K562 (cell line): Measurements from ENCODE around the gene PYGO2. TPM values are rescaled to one million over a fixed set of nuclear protein-coding genes. Genes with fewer than 3 reads are reported as not detected.
A peak's percentile ranks its signal among the peaks of the same experiment; 100 is the strongest.

Experiments
- ATF7 ChIP-seq: fragments of 450-650 bp; IDR thresholded peaks from 2 replicates; pipeline ENCODE4 v1.7.1; 2014; ENCODE audit warnings: mild to moderate bottlenecking, moderate library complexity
- BCL6 ChIP-seq: fragments of 250-450 bp; sonication (Bioruptor Pico); IDR thresholded peaks from 2 replicates; pipeline ENCODE4 v1.4.0; 2020
- BHLHE40 ChIP-seq: IDR thresholded peaks from 2 replicates; pipeline ENCODE4 v1.6.1; 2011; ENCODE audit warnings: low read length, improper control_type of control experiment
- CBFB ChIP-seq: sonication (generic); formaldehyde crosslinking; IDR thresholded peaks from 2 replicates; pipeline ENCODE4 v1.4.0; 2020; ENCODE audit warnings: mild to moderate bottlenecking, missing genetic modification reagents
- CREM ChIP-seq: IDR thresholded peaks from 2 replicates; pipeline ENCODE4 v1.6.1; 2014; ENCODE audit warnings: antibody characterized with exemption, low read depth
- CXXC5 ChIP-seq: fragments of 250-450 bp; sonication (Bioruptor Pico); IDR thresholded peaks from 2 replicates; pipeline ENCODE4 v1.8.0; 2022; ENCODE audit warnings: inconsistent platforms, mild to moderate bottlenecking, moderate library complexity
- FOXJ2 ChIP-seq: fragments of 200-800 bp; sonication (Bioruptor generic); IDR thresholded peaks from 2 replicates; pipeline ENCODE4 v1.6.1; 2016; ENCODE audit warnings: missing genetic modification characterization, missing compliant biosample characterization
- HCFC1 ChIP-seq: IDR thresholded peaks from 2 replicates; pipeline ENCODE4 v1.6.1; 2012; ENCODE audit warnings: low read depth, low read length, improper control_type of control experiment
- HEY1 ChIP-seq: fragments of 250-450 bp; sonication (Bioruptor Pico); IDR thresholded peaks from 2 replicates; pipeline ENCODE4 v1.5.0; 2020; ENCODE audit warnings: mild to moderate bottlenecking, moderate library complexity, borderline replicate concordance
- HMBOX1 ChIP-seq: sonication (generic); IDR thresholded peaks from 2 replicates; pipeline ENCODE4 v1.6.1; 2016
- KDM4B ChIP-seq, 2 experiments: fragments of 450-650 bp in 1 of 2; sonication (generic) in 1 of 2; IDR thresholded peaks; 2 replicates each; pipeline ENCODE4 v1.6.1; 2016 to 2017; ENCODE audit warnings: borderline replicate concordance in 2 of 2, antibody characterized with exemption in 1 of 2, low read depth in 1 of 2, mild to moderate bottlenecking in 1 of 2
- MAFG ChIP-seq: fragments of 450-650 bp; conservative IDR thresholded peaks from 2 replicates; pipeline ENCODE4 v1.6.1; 2016; ENCODE audit warnings: missing genetic modification characterization, missing compliant biosample characterization
- MAFK ChIP-seq: IDR thresholded peaks from 2 replicates; pipeline ENCODE4 v1.6.1; 2011; ENCODE audit warnings: low read length, improper control_type of control experiment
- NR2F6 ChIP-seq: fragments of 450-650 bp; formaldehyde crosslinking; IDR thresholded peaks from 2 replicates; pipeline ENCODE4 v1.4.0; 2020; ENCODE audit warnings: mild to moderate bottlenecking
- PRPF4 ChIP-seq: fragments of 200-400 bp; formaldehyde crosslinking; IDR thresholded peaks from one replicate; pipeline ENCODE4 v1.6.1; 2017; ENCODE audit warnings: low read length, low read depth, mild to moderate bottlenecking; ENCODE audit not compliant: insufficient read depth, poor library complexity, severe bottlenecking
- TGIF2 ChIP-seq: sonication (generic); formaldehyde crosslinking; IDR thresholded peaks from 2 replicates; pipeline ENCODE4 v1.8.1; 2022; ENCODE audit warnings: mild to moderate bottlenecking, missing genetic modification reagents, moderate library complexity
- THRAP3 ChIP-seq: fragments of 450-650 bp; IDR thresholded peaks from 2 replicates; pipeline ENCODE4 v1.6.1; 2016; ENCODE audit warnings: mild to moderate bottlenecking, inconsistent platforms, borderline replicate concordance
- ZBED1 ChIP-seq: IDR thresholded peaks from 2 replicates; pipeline ENCODE4 v1.6.1; 2014
- ZNF23 ChIP-seq: fragments of 250-450 bp; sonication (Bioruptor Pico); IDR thresholded peaks from 2 replicates; pipeline ENCODE4 v1.4.0; 2020; ENCODE audit warnings: mild to moderate bottlenecking
- ZNF282 ChIP-seq: sonication (generic); formaldehyde crosslinking; IDR thresholded peaks from 2 replicates; pipeline ENCODE4 v1.8.1; 2023; ENCODE audit warnings: missing genetic modification reagents
- ZNF324 ChIP-seq: fragments of 250-450 bp; sonication (Bioruptor Pico); IDR thresholded peaks from 2 replicates; pipeline ENCODE4 v1.4.0; 2020; ENCODE audit warnings: mild to moderate bottlenecking
- ZNF589 ChIP-seq: fragments of 200-800 bp; sonication (Bioruptor generic); IDR thresholded peaks from 2 replicates; pipeline ENCODE4 v1.6.1; 2016; ENCODE audit warnings: low read depth, missing genetic modification characterization, missing compliant biosample characterization
- polyA plus RNA-seq, 8 experiments: library from polyadenylated mRNA; depleted of rRNA in 4 of 8; stranded (reverse) in 5 of 8; unstranded in 3 of 8; fragments of >200 nt; fragmentation: Nextera tagmentation in 2 of 8; fragmentation: Illumina TruSeq in 1 of 8; extraction: Ambion mirVana in 2 of 8; extraction: Trizol in 1 of 8; gene quantifications; 2 replicates each; pipeline versions ENCODE4 v1.2.1 to v1.2.3, GENCODE V29; 2011 to 2014; ENCODE audit warnings: inconsistent platforms in 1 of 8, missing spikeins in 1 of 8
- total RNA-seq, 7 experiments: library from RNA; depleted of rRNA in 6 of 7; stranded (reverse); fragments of >200 nt in 6 of 7; fragmentation: Illumina TruSeq in 2 of 7; extraction: Trizol in 2 of 7; gene quantifications; 2 replicates each; pipeline versions ENCODE4 v1.2.1 to v1.2.3, GENCODE V29; 2011 to 2021; ENCODE audit warnings: low replicate concordance in 1 of 7
- TF ChIP-seq, protein P1 (sequence below): fragments of 250-450 bp; sonication (Bioruptor Pico); IDR thresholded peaks from 2 replicates; pipeline ENCODE4 v1.4.0; 2020; ENCODE audit warnings: borderline replicate concordance
- TF ChIP-seq, protein P2 (sequence below): sonication (generic); formaldehyde crosslinking; IDR thresholded peaks from 2 replicates; pipeline ENCODE4 v1.8.0; 2022; ENCODE audit warnings: missing genetic modification reagents, mild to moderate bottlenecking, borderline replicate concordance
- TF ChIP-seq, protein P3 (sequence below): IDR thresholded peaks from 2 replicates; pipeline ENCODE4 v1.6.1; 2016; ENCODE audit warnings: missing genetic modification characterization, missing compliant biosample characterization

Gene PYGO2
- total and polyA plus RNA-seq, 9 of the 15 experiments (the other 6 are each of a cell fraction or from before 2014, with no cell fraction given): 8.3 to 36.2 (median 18.2) TPM

- TF ChIP-seq ZNF282 (CRISPR knock-in tag): no peak
- no peak for TF ChIP-seq HEY1 (CRISPR knock-in tag)
- TF ChIP-seq CXXC5 (CRISPR knock-in tag): peak; percentile 84
- TF ChIP-seq BCL6 (CRISPR knock-in tag): no peak
- no peak for TF ChIP-seq MAFG (tag)
- TF ChIP-seq ATF7: peak; percentile 100
- no peak for TF ChIP-seq HMBOX1
- no peak for TF ChIP-seq KDM4B (IDR thresholded peaks at IDR 0.05; ENCODE audit: borderline replicate concordance in 2 of 2, low read depth in 1 of 2)
- TF ChIP-seq ZNF23 (CRISPR knock-in tag): no peak
- TF ChIP-seq TGIF2: no peak; the same call in 1 of the 2 replicates
- no peak for TF ChIP-seq ZNF589 (CRISPR knock-in tag)
- TF ChIP-seq FOXJ2: peak; percentile 72
- TF ChIP-seq BHLHE40: peak; percentile 76
- no peak for TF ChIP-seq PRPF4
- no peak for TF ChIP-seq THRAP3
- TF ChIP-seq, protein P1, sequence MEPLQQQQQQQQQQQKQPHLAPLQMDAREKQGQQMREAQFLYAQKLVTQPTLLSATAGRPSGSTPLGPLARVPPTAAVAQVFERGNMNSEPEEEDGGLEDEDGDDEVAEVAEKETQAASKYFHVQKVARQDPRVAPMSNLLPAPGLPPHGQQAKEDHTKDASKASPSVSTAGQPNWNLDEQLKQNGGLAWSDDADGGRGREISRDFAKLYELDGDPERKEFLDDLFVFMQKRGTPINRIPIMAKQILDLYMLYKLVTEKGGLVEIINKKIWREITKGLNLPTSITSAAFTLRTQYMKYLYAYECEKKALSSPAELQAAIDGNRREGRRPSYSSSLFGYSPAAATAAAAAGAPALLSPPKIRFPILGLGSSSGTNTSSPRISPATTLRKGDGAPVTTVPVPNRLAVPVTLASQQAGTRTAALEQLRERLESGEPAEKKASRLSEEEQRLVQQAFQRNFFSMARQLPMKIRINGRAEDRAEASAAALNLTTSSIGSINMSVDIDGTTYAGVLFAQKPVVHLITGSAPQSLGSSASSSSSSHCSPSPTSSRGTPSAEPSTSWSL (CRISPR knock-in tag): no peak
- peak; percentile 70; the same call in 1 of the 2 replicates for TF ChIP-seq ZBED1
- peak; percentile 57 for TF ChIP-seq HCFC1
- TF ChIP-seq, protein P2, sequence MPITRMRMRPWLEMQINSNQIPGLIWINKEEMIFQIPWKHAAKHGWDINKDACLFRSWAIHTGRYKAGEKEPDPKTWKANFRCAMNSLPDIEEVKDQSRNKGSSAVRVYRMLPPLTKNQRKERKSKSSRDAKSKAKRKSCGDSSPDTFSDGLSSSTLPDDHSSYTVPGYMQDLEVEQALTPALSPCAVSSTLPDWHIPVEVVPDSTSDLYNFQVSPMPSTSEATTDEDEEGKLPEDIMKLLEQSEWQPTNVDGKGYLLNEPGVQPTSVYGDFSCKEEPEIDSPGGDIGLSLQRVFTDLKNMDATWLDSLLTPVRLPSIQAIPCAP (CRISPR knock-in tag): no peak
- TF ChIP-seq NR2F6 (CRISPR knock-in tag): no peak
- TF ChIP-seq, protein P3, sequence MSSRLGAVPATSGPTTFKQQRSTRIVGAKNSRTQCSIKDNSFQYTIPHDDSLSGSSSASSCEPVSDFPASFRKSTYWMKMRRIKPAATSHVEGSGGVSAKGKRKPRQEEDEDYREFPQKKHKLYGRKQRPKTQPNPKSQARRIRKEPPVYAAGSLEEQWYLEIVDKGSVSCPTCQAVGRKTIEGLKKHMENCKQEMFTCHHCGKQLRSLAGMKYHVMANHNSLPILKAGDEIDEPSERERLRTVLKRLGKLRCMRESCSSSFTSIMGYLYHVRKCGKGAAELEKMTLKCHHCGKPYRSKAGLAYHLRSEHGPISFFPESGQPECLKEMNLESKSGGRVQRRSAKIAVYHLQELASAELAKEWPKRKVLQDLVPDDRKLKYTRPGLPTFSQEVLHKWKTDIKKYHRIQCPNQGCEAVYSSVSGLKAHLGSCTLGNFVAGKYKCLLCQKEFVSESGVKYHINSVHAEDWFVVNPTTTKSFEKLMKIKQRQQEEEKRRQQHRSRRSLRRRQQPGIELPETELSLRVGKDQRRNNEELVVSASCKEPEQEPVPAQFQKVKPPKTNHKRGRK: no peak
- no peak for TF ChIP-seq MAFK
- TF ChIP-seq CREM: peak; percentile 47; the same call in 1 of the 2 replicates
- TF ChIP-seq ZNF324 (CRISPR knock-in tag): 0 out of 2 replicates have a peak, but pooled peaks have one; percentile 4
- TF ChIP-seq CBFB: 0 out of 2 replicates have a peak, but pooled peaks have one; percentile 44
Observed at GRCh38 chr1:154961207-154962155, at the start of gene PYGO2 (continued).
